OCI-LY7 (cell line): ENCODE results near the gene MMP20.

Source experiments
- CTCF ChIP-seq: fragments of 200-600 bp; sonication (generic); conservative IDR thresholded peaks from 2 replicates; pipeline ENCODE4 v1.5.1; 2014; ENCODE audit warnings: mild to moderate bottlenecking, antibody characterized with exemption, low read length, moderate library complexity, mixed read lengths
- EZH2phosphoT487 ChIP-seq: fragments of 200-600 bp; sonication (generic); IDR thresholded peaks from 2 replicates; pipeline ENCODE4 v1.6.1; 2018; ENCODE audit warnings: low read depth, borderline replicate concordance, mild to moderate bottlenecking, mixed run types, antibody characterized with exemption, low read length, moderate library complexity, mixed read lengths

DNA sequence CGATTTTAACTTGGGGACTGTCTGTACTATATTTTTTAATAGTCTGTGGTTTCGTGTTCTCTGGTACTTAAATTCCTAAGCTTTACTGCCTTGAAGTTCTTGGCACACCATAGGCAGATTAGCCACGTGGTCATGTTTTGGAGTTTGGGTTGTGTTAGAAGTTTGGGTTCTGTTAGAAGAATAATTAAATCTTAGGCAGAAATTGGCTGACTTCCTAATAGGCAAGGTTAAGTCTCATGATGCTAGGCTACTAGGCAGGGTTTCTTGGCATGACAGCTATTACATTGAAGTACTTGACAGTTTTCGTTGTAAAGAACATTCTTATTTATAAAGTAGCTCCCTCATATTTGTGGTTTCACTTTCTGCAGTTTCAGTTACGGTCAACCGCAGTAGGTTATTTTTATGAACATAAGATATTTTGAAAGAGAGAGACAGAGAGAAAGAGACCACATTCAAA lies 64.5 kb downstream of the MMP20 start:
- TF ChIP-seq CTCF, result no peak
- TF ChIP-seq EZH2phosphoT487, result no peak
